Natural killer cell (primary cell): ENCODE measurements around the gene PCIF1. TPM values are rescaled to one million over a fixed set of nuclear protein-coding genes. Genes with fewer than 3 reads are reported as not detected.

ENCODE experiments used
- ATAC-seq, 3 donors: fragments of 150-1000 bp in 2 of 3; fragments of 200-7000 bp in 1 of 3; cut with Tn5 transposase; 1 replicate in 1 of 3; 2 replicates in 2 of 3; pipeline ENCODE4 v1.10.0; 2021; ENCODE audit warnings: mild to moderate bottlenecking in 2 of 3, moderate library complexity in 2 of 3
- DNase-seq, 2 donors: peaks; one replicate each; pipeline versions ENCODE4 v3.0.0 to v3.0.0-alpha.2; 2013 to 2021; ENCODE audit warnings: mixed read lengths in 1 of 2
- H3K27ac ChIP-seq: one replicate; pipeline ENCODE4 v1.5.1; 2013; ENCODE audit warnings: mild to moderate bottlenecking, low read length
- H3K27me3 ChIP-seq: one replicate; pipeline ENCODE4 v1.6.1; 2013; ENCODE audit warnings: low read length; ENCODE audit not compliant: control insufficient read depth, insufficient read depth
- H3K36me3 ChIP-seq: one replicate; pipeline ENCODE4 v1.6.1; 2013; ENCODE audit warnings: low read length; ENCODE audit not compliant: control insufficient read depth, insufficient read depth
- H3K4me1 ChIP-seq: one replicate; pipeline ENCODE4 v1.6.1; 2013; ENCODE audit warnings: low read length; ENCODE audit not compliant: control insufficient read depth, insufficient read depth
- H3K4me3 ChIP-seq: one replicate; pipeline ENCODE4 v1.5.1; 2013; ENCODE audit warnings: low read length
- H3K9me3 ChIP-seq: one replicate; pipeline ENCODE4 v1.6.1; 2013; ENCODE audit warnings: low read length; ENCODE audit not compliant: control insufficient read depth, insufficient read depth
- H3K27ac Mint-ChIP-seq, 2 donors: one replicate each; pipeline ENCODE4 v1.8.0; 2022; ENCODE audit warnings: mild to moderate bottlenecking in 2 of 2, mixed read lengths in 2 of 2, moderate library complexity in 1 of 2
- H3K27me3 Mint-ChIP-seq, 2 donors: one replicate each; pipeline ENCODE4 v1.8.0; 2022; ENCODE audit warnings: low read depth in 2 of 2, mixed read lengths in 2 of 2
- H3K36me3 Mint-ChIP-seq: one replicate; pipeline ENCODE4 v1.8.0; 2022; ENCODE audit warnings: mixed read lengths
- H3K4me1 Mint-ChIP-seq, 2 donors: one replicate each; pipeline ENCODE4 v1.8.0; 2022; ENCODE audit warnings: mixed read lengths in 2 of 2
- H3K4me3 Mint-ChIP-seq: one replicate; pipeline ENCODE4 v1.8.0; 2022; ENCODE audit warnings: mild to moderate bottlenecking, moderate library complexity, mixed read lengths
- H3K9me3 Mint-ChIP-seq, 2 donors: one replicate each; pipeline ENCODE4 v1.8.0; 2022; ENCODE audit warnings: mixed read lengths in 2 of 2
- CTCF ChIP-seq: fragments of 200-600 bp; IDR thresholded peaks from one replicate; pipeline ENCODE4 v1.8.0; 2022; ENCODE audit warnings: antibody characterized with exemption
- WGBS: methylation state at CpG from one replicate; pipeline ENCODE4 v1.1.7; 2013; ENCODE audit warnings: missing lambda C conversion rate; ENCODE audit not compliant: insufficient coverage; 5-methylcytosine and 5-hydroxymethylcytosine counted together
- intact Hi-C: fragments of 100-400 bp; cut with micrococcal nuclease; formaldehyde crosslinking; loops from one replicate; pipeline ENCODE4 v1.14.2; 2022
- total RNA-seq, 4 donors: library from RNA; stranded (reverse); fragments of 120-200 nt in 1 of 4; gene quantifications; one replicate each; pipeline versions ENCODE4 v1.2.3 to v1.2.4, GENCODE V29; 2013 to 2022

The PCIF1 gene
- total RNA-seq, 3 donors from 2014 or later (not counting 1 experiment from before 2014, with no cell fraction given), result 72.0 to 85.1 (median 73.3) TPM

- no peaks in the 10 kb centered on the region for H3K27me3 Mint-ChIP-seq
- H3K27ac ChIP-seq, result peak overlapping the region; percentile 87
- peak in 1 of 2 donors; percentile 5 for DNase-seq
Measured at GRCh38 chr20:45943613-45944012, 9.1 kb downstream of the PCIF1 start.

GRCh38 chr20:45944151-45944964, 9.9 kb downstream of the PCIF1 start:
- Histone ChIP-seq H3K27ac (peak overlapping the region; percentile 87), H3K9me3 (no peaks in the 10 kb centered on the region), H3K36me3 (peaks cover 87% of the 10 kb centered on the region), H3K4me1 (peaks cover 47% of the 10 kb centered on the region), H3K4me3 (no peak overlapping the region), H3K27me3 (no peaks in the 10 kb centered on the region)
- intact Hi-C loops, result loop anchor here (1.0 kb wide), 1 partner anchor 9 kb away; no protein-coding TSS in a partner anchor
- DNase-seq (peak in 1 of 2 donors; percentile 34), ATAC-seq (peak; percentile 58 to 61 (median 61))
- 80% methylated on average over 15 of the region's 15 CpGs for WGBS
- Mint-ChIP-seq H3K4me3 (peak overlapping the region; percentile 32), H3K36me3 (peaks cover 13% of the 10 kb centered on the region), H3K4me1 (peaks cover 36 to 57% of the 10 kb centered on the region in 2 donors), H3K27ac (peak overlapping the region; percentile 90 to 97), H3K27me3 (no peaks in the 10 kb centered on the region), H3K9me3 (no peaks in the 10 kb centered on the region)
- no peak for TF ChIP-seq CTCF

More at GRCh38 chr20:45943613-45944012, 9.1 kb downstream of the PCIF1 start:
- Histone ChIP-seq H3K4me1 (peaks cover 47% of the 10 kb centered on the region), H3K4me3 (no peak overlapping the region), H3K9me3 (no peaks in the 10 kb centered on the region), H3K36me3 (peaks cover 87% of the 10 kb centered on the region), H3K27me3 (no peaks in the 10 kb centered on the region)
- no peak for TF ChIP-seq CTCF
- 94% methylated on average over 6 of the region's 6 CpGs for WGBS
- Mint-ChIP-seq H3K36me3 (peaks cover 16% of the 10 kb centered on the region), H3K27ac (peak overlapping the region; percentile 90 to 97), H3K9me3 (no peaks in the 10 kb centered on the region), H3K4me3 (no peak overlapping the region), H3K4me1 (peaks cover 36 to 51% of the 10 kb centered on the region in 2 donors)
- ATAC-seq, result no peak
- intact Hi-C loops, result loop anchor here (1.0 kb wide), 1 partner anchor 8 kb away; no protein-coding TSS in a partner anchor

- intact Hi-C loops, result loop anchor here (1.0 kb wide), 1 partner anchor 10 kb away; no protein-coding TSS in a partner anchor
- H3K4me3 Mint-ChIP-seq, result peak overlapping the region; percentile 13
- ATAC-seq, result no peak
- no peak for TF ChIP-seq CTCF
- H3K9me3 Mint-ChIP-seq, result no peaks in the 10 kb centered on the region
- peak in 1 of 2 donors; percentile 13 for DNase-seq
- peak overlapping the region; percentile 87 for H3K27ac ChIP-seq
- peaks cover 47% of the 10 kb centered on the region for H3K4me1 ChIP-seq
- H3K4me3 ChIP-seq, result no peak overlapping the region
- no peaks in the 10 kb centered on the region for H3K9me3 ChIP-seq
- H3K27ac Mint-ChIP-seq, result peak overlapping the region; percentile 90 to 97
- 91% methylated on average over 17 of the region's 19 CpGs for WGBS
- no peaks in the 10 kb centered on the region for H3K27me3 ChIP-seq
- H3K36me3 ChIP-seq, result peaks cover 87% of the 10 kb centered on the region
- no peaks in the 10 kb centered on the region for H3K27me3 Mint-ChIP-seq
- peaks cover 36 to 62% of the 10 kb centered on the region in 2 donors for H3K4me1 Mint-ChIP-seq
- H3K36me3 Mint-ChIP-seq, result peaks cover 8% of the 10 kb centered on the region
Measured at GRCh38 chr20:45944965-45945677, 10.6 kb downstream of the PCIF1 start.
